Activated T-cell treated with anti-CD3 and anti-CD28 coated beads, Interleukin-2, amount 50 U/mL, for 48 hours (primary cell): ENCODE measurements around the gene PTN.

ENCODE experiments used
- DNase-seq, 2 experiments: peaks; one replicate each; pipeline ENCODE4 v3.0.0-alpha.2; 2020

PTN gene, protein sequence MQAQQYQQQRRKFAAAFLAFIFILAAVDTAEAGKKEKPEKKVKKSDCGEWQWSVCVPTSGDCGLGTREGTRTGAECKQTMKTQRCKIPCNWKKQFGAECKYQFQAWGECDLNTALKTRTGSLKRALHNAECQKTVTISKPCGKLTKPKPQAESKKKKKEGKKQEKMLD

DNA sequence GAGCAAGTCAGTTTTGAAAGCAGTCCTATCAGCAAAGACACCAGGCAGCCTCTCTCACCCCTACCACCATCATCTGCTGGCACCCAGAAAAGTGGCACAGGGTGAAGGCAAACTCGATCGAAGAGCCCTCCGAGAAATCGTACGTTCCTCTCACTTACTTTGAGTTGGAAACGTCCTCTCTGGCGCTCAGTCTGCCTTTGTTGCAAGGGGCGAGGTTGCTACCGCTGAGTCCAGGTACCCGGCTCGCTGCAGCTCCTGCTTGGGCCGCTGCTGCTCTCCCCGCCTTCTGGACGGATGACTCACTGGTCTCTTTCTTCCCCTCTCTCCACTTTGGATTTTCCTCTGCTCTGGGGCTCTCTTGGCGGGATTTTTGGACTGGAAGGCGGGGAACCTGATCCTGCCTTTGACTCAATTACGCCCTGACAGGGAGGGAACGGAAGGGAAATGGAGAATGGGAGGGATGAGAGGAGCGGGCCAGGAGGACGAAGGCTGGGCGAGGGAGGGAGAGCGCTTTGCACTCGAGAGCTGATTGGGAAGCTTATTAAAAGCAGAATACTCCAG is at the start of gene PTN:
Gene PTN, minus strand, starts transcription at position 453 of the 561 bp plus-strand sequence. CDS start 88,760 bp downstream, outside the sequence.
- no peak for DNase-seq

DNA sequence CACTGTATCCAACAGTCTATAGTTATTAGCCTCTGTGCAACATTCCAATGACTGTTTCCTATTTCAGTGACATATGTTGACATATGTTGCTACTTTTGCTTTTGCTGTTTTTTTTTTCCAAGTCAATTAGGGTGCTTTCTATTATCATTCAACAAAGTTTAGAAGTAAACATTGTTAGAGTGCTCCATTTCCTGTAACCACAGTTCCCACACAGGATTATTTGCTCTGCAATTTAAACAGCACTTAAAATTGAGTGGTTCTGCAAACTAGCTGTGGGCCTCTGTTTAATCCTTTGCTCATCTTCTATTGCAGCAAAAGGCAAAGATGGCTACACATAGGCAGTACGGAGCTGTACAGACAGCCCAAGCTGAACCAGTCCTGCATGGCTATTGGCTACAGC is 46.5 kb upstream of the PTN start:
- no peak for DNase-seq

DNA sequence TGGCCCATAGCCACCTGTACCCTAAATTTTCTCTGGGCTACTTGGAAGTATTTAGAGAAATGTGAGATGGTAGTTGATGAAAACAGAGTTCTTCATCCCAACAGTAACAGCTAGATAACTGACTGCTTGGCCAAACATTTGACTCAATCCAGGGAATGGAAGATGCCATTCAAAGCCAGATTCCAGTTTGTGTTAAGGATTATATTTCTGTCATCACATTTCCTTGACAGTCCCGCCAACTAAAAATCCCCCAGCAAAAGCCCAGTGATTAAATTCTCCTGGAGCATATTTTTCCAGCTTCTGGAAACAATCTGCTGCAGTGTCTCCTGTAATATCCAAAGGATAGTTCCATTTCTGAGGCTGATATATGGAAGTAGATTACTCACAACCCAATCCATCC is 45.4 kb upstream of the PTN start:
- DNase-seq: no peak

DNA sequence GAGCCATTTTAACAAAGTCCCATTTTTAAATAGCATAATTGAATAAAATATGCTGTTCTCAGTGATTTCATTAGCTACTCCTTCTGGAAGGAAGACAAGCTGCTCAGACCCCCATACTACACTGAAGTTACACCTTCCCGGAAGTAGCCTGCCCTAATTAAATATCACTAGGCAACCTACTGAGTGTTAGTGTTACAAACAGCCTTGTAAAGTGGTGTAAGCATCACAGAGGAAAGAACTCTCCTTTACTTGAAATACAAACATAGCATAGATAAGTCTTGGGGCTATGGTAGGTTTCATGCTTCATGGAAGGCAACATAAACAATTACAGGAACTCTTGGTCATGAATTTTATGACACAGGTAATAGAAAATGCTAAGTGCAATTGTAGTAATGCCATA is 43.4 kb upstream of the PTN start:
- no peak for DNase-seq

DNA sequence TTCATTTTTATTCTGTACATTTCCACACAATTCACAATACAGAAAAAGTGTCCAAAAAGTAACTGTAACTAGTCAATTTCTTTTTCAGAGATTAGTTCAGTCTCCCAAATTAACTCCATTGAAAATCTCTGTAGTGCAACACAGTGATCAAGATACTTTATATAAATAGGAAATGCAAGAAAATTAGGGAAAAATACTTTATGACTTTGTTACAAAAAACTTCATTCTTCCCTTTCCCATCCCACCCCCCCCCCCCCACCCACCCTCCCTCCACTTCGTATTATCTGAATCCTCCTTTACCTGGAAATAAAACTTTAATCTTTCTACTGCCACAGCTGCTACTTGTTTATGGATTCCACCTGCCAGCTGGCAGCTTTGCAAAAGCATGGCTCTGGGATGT is 37.5 kb upstream of the PTN start:
- DNase-seq: no peak

DNA sequence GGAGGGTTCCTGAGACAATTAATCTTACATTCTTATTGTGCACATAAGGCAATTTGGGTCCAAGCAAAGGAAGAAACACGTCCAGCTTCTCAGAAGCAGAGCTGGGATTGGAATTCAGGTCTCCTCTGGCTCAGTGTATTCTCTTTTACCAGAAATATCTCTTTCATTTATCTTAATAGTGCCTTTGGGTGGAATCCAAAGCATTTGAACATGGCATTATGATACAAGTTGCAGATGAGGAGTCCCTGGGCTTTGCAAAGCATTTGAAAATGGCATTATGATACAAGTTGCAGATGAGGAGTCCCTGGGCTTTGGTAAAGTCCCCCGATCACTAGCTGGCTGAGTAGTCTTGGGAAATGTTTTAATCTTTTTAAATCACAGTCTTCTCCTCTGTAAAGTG is 30.0 kb upstream of the PTN start:
- DNase-seq: no peak

DNA sequence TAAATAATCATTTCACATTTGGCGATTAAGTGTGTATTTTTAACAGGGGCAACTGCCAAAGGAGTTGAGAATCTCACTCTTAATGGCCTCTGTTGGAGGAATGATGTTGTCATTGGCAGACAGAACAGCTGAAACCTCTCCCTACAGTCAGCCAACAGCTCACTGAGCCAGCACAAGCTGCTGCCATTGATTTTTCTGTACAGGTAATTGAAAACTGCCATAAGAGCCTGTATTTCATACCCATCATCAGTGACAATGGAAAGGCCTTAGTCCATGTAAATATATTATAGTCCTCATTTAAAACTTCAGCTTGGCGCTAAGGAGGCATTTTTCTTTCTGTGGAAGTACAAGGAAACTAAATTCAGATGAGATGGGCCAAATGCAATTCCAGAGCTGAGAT is 28.1 kb upstream of the PTN start:
- no peak for DNase-seq

DNA sequence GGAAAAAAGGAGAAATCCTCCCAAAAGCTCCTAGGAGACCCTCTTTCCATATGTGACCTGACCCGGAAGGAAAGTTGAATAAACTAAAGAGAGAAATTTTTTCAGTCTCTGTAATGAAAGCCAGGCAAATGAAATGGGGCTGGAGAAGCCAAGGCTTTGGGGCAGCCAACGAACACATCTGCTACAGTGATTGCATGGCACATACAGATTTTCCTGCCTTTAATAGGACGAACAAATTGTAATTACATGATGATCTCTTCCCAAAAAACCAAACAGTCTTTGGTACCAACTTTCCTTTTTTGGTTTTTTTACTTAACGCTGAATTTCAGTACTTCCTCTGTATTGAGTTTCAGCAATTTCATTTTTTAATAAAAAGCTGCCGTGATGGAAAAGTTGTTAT is 23.5 kb upstream of the PTN start:
- no peak for DNase-seq

DNA sequence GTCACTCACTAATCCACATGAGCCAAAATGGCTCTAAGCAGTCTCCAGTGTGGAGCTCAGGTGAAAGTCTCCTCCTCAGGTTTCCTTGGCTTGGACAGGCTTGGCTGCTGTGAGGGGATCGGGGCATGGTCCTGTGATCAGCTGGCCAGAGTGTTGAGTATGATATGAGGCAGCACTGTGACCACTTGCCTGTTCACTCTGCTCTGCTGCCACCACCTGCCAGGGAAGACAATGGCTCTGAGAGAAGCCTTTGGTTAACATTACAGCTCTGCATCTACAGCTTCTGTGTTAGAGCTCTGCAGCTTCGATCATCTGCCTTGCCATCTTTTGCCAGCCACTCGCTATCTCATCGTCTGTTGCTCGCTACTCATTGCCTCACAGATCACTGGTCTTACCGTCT is 20.1 kb upstream of the PTN start:
- no peak for DNase-seq

DNA sequence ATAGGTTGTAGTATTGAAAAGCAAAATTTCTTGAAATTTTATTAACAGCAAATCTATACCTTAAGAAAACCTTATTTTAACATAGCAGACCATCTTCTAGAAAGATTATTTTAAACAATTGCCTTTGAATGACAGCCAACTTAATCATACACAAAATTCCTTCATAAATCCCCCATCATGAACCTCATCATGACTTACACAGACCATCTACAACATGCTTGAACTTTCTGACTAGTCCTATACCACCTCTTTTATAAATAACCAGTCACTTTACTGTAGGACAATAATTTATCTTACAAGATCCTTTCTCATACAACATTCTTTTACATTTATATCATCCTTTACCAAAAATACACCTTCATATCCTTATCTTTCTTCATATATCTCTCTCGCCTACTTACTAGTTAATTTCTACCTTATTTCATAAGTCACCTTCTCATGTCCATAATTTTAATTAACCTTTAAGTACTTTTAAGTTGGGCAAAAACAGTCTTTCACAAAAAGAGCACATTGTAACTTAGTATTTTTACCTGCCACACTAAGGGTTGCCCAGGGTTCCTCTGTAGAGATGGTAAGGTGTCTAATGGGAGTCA is 16.6 kb upstream of the PTN start:
- DNase-seq: no peak

DNA sequence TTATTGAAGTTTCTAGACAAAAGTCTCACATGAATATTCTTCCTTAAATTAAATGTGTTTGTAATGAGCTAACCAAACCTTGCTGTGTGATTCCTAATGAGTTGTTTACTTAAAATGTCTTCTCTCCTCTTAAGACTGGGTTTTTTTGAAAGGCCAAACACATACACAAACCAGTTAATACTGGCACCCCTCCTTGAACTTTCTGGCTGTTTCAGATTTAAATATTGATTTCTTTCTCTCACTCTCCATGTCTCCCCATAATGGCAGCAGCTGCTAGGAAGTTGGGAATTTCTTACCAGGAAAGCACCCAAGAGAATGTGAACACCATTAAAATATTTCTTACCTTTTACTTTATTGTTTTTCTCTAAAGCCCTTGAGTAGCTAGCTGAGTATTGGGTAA is 11.4 kb upstream of the PTN start:
- DNase-seq: no peak

DNA sequence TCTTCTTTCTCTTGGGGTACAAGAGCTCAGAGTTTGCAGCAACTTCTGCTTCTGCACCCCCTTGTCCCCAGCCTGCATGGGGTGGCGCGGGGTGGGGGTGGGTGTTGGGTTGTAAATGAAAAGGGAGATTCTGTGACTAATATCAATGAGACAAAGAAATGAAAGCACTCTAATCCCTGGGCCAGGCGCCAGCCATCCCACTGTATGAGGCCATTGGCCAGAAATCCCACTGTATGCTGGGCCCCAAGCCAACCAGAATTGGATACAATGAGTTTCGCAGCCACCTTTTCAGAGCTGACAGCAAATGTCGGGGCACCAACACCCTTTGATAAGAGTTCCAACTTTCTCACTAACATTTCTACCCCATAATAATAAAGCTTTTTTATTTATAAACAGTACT is 10.9 kb upstream of the PTN start:
- no peak for DNase-seq

DNA sequence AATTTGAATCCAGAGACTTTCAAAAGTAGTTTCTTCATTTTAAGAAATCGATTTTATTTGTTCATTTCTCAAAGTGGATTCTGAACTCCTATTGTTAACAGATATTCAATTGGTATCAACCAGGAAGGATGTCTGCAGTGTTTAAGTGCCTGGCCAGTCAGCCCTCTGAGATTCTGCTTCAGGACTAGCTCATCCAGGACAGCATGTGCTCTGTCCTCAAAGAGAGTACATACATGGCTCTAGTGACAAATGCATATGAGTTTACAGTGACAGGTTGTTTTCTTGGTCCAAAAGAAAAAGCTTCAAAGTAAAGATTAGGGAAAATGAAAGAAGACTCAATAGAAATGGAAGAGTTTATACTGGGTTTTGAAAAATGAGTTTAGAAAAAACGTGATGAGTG is 8.4 kb upstream of the PTN start:
- no peak for DNase-seq

DNA sequence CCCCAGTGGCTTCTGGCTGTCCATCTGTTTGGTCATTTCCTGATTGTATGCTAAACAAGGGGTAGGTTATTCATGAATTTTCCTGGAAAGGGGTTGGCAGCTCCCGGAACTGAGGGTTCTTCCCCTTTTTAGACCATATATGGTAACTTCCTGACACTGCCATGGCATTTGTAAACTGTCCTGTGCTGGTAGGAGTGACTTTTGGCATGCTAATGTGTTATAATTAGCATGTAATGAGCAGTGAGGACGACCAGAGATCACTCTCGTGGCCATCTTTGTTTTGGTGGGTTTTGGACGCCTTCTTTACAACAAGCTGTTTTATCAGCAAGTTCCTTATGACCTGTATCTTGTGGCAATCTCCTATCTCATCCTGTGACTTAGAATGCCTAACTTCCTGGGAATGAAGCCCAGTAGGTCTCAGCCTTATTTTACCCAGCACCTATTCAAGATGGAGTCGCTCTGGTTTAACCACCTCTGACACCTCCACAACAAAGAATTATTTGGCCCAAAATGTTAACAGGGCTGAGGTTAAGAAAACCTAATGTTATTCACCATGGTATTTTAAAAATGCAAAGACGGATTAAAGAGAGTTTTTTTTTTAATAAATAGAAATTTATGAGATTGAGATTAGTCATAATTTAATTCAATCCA is 2.4 kb upstream of the PTN start:
- no peak for DNase-seq

DNA sequence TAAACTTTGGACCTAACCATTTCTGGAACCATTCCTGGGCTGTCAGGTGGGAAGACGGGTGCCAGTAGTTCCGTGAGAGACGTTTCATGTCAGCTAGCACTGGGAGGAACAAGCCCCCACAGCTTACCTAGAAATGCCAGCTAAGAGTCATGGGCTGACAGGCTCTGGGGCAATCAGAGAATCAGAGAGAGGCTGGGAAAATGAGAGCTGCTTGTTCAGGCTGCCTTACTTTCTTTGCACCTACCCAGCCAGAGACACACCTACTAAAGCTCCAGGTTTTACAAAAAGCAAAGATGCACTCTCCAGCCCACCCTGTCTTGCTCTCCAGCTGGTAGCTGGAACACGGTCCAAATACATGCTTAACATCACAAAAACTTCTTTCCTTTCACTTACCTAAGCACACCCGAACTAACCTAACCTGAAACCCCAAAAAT is 688 bp downstream of the PTN start:
- no peak for DNase-seq

DNA sequence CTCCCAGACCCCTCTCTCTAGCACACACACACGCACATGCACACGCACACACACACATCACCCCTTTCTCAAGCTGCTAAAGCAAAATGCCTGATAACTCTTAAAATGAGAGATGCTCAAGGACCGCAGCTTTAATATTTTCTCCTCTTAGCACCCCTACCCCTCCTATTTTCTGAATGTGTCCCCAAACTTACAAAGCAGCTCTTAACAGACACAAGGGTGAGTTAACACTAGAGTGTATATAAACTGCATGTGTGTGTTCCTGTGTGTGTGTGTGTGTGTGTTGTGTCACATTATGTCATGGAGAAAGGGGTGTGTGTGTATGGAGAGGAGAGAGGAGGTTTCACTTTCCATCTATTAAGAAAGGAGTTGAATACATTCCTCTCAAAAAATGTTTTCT is 1.3 kb downstream of the PTN start:
- no peak for DNase-seq

DNA sequence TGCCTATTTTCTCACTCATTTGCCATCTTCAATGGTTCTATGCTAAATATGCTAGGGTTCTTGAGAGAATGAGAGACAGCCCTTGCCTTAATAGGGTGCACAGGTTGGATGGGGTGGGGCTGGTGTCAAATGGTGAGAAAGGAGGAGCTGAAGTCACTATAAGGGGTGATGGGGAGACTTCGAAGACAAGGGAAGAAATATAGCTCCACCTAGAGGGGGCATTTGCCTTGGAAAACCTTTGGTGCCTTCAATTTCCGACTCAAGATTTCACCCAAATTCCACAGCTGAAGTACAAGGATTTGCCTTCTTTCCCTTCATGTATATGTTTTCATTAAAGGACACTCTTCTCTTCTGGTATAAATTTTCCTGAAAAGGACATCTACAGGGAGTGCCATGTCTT is 5.6 kb downstream of the PTN start:
- no peak for DNase-seq

DNA sequence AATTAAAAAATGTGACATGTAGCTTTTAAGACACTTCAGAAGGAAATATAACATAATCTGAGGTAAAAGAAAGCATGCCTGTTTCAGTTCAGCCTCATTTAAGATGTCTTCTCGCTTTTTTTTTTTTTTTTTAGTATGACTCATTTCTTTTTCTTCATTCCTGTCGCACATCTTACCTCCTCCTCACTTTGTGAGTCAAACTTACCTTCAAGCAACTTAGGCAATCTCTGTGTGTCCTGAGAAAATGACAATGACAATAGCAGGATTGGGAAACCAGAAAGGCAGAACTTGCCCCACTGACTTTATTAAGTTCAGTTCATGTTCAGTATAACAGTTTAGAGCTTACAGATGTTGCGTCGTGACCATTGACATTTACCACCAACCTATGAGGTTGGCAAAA is 7.7 kb downstream of the PTN start:
- no peak for DNase-seq

DNA sequence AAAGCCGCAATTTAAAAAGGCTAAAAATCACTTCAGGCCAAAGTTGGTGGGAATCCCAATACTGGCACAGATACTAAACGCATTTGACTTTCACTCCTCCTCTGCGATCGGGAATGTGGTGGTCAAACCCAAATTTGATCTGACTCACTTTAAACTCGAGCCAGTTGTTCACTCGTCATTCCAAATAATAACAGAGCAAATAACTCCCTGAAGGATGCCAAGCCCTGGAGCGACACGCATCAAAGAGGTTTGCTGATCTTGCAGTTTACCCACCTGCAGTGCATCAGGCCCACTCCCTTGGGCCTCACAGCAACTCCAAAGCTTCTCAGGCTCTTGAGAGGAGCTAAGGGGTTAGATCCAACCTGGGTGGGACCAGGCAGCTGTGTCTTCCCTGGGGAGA is 12.2 kb downstream of the PTN start:
- DNase-seq: no peak

DNA sequence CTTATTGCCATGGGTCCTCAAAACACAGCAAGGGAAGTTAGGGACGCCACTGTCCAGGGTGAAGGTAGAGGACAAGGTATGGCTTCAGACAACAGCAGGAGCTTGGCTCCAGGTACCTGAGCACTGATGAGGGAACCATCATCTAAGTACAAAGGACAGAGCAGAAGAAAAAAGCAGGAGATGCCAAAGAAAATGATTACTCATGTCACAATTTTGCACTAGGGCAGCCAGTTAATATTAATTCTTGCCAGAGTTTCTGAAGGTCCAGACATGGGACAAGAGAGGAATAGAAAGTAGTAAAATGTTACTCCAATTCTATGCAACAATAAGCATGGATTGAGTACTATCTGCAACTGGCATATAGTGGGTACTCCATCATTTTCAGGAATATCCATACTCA is 14.1 kb downstream of the PTN start:
- DNase-seq: no peak

DNA sequence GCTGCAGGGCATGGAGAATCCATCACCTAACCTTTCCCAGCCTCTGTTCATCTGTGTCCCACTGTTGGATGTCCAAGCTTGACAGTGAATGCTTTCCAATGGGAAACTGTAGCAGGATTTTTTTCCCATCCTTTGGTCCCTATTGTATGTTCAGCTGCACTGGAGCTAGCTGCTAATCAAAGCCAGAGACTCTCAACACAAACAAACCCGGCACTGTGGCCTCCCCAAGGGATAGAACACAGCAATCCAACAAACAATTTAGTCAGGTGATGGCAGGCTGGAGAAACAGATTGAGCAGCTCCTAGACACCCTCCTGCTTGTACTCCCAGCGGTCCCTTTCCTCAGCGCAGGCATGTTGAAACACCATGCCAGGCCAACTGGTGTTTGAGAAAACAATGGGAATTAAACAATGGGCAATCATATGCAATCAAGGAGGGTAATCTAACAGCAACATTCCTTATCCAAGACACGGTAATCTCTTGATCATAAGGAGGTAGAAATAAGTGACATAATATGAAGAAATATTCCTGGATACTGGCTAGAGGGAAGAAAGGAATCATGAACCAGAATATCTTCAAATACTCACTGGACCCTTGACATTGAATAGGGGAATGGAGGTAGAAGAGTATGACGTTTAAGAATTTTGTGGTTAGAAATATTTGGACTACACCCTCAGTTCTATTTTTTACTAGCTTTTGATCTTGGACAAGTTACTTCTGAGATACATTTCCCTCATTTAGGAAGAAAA is 15.0 kb downstream of the PTN start:
- DNase-seq: no peak

DNA sequence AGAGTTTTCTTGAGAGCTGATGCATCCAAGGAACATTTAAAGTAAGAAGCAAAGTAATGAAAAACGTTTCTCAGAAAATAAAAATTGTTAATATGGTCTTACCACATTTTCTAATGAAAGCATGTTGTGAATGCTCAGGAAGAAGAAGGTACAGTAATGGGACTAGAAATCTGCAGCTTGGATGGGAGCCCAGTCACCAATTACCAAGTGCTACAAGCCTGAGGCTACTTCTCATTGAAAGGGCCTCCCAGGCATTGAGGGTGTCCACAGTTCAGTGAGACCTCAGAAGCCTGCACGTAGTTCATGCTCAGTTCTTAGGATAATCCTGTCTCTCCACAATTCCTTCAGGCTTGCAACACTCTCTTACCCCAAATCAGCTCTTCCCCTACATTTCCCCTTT is 17.6 kb downstream of the PTN start:
- no peak for DNase-seq

DNA sequence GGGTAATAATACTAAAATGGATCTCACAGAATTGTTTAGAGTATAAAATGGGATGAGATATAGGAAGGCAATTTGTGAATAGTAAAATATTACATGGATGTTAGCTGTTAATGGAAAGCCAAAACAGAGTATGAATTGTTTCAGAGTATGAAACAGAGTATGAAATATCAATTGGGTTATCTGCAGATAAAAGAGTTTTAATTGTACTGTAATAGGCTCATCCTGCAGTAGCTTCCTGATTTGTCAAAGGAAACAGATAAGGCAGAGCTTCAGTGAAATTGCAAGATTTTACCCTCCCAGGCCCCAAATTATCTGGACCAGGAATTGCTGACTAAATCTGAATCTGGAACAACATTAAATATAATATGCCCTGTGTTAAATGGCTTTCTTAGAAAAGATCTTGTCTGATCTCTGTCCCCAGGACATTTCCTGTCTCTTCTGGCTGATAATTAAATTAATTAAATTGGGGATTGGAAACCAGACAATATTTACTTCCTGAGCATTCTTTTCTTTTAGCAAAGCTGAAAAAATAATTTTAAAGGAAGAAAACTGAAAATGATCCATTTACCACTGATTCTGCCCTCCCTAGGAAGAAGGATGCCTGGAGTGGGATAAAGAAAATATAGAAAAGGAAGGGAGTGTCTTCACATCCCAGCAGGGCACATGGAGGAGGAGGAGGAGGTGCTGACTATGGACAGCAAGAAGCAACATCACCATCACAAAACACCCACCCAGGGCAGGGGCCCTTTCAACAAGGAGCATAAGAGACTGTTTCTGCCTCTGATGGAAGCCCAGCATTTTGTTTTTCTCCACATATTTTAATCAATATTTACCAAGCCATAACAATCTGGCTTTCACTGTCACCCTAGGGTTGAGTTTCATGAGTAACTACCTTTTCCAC is 18.5 kb downstream of the PTN start:
- DNase-seq: no peak
